ENCODE data around the gene CCDC69.

GRCh38 chr5:151146061-151146460 is 77.8 kb downstream of the CCDC69 start:
- no peak for TF ChIP-seq GATA3 (IDR thresholded peaks at IDR 0.05; ENCODE audit: low read depth, low read length)
- no peak for TF ChIP-seq GATA2 (IDR thresholded peaks at IDR 0.05; ENCODE audit: low read depth, low read length)
